Measurements from ENCODE around the gene RRP8. TPM values are rescaled to one million over a fixed set of nuclear protein-coding genes. Genes with fewer than 3 reads are reported as not detected.

Gene RRP8
- total RNA-seq, 1 donor from 2014 or later, result 21.7 TPM

- TF ChIP-seq CTCF (IDR thresholded peaks at IDR 0.05; ENCODE audit: unreplicated experiment), result no peak
- H3K27ac Mint-ChIP-seq, result no peak overlapping the region
- no peak for DNase-seq (ENCODE audit: low spot score, unreplicated experiment)
- no peaks in the 10 kb centered on the region for H3K36me3 Mint-ChIP-seq (ENCODE audit: insufficient read depth)
- H3K4me1 Mint-ChIP-seq (ENCODE audit: low read depth), result no peaks in the 10 kb centered on the region
- H3K9me3 Mint-ChIP-seq (ENCODE audit: low read depth), result no peaks in the 10 kb centered on the region
- no peaks in the 10 kb centered on the region for H3K27me3 Mint-ChIP-seq
- no peak overlapping the region for H3K4me3 Mint-ChIP-seq (ENCODE audit: low read depth)
Measured at GRCh38 chr11:6563667-6564066, 39.7 kb downstream of the RRP8 start.

GRCh38 chr11:6563121-6563619, 40.2 kb downstream of the RRP8 start:
- no peaks in the 10 kb centered on the region for H3K9me3 Mint-ChIP-seq (ENCODE audit: low read depth)
- no peaks in the 10 kb centered on the region for H3K4me1 Mint-ChIP-seq (ENCODE audit: low read depth)
- no peaks in the 10 kb centered on the region for H3K27me3 Mint-ChIP-seq
- no peak for TF ChIP-seq CTCF (IDR thresholded peaks at IDR 0.05; ENCODE audit: unreplicated experiment)
- H3K36me3 Mint-ChIP-seq (ENCODE audit: insufficient read depth), result no peaks in the 10 kb centered on the region
- no peak for DNase-seq (ENCODE audit: low spot score, unreplicated experiment)
- H3K4me3 Mint-ChIP-seq (ENCODE audit: low read depth), result no peak overlapping the region
- H3K27ac Mint-ChIP-seq, result no peak overlapping the region

GRCh38 chr11:6561288-6561687, 42.1 kb downstream of the RRP8 start:
- TF ChIP-seq CTCF (IDR thresholded peaks at IDR 0.05; ENCODE audit: unreplicated experiment), result no peak
- no peak for DNase-seq (ENCODE audit: low spot score, unreplicated experiment)
- Mint-ChIP-seq H3K36me3 (ENCODE audit: insufficient read depth) (no peaks in the 10 kb centered on the region), H3K27me3 (no peaks in the 10 kb centered on the region), H3K9me3 (ENCODE audit: low read depth) (no peaks in the 10 kb centered on the region), H3K4me3 (ENCODE audit: low read depth) (no peak overlapping the region), H3K27ac (no peak overlapping the region), H3K4me1 (ENCODE audit: low read depth) (peaks cover 1% of the 10 kb centered on the region)

GRCh38 chr11:6559369-6559768, 44.0 kb downstream of the RRP8 start:
- Mint-ChIP-seq H3K27me3 (no peaks in the 10 kb centered on the region), H3K36me3 (ENCODE audit: insufficient read depth) (no peaks in the 10 kb centered on the region), H3K27ac (no peak overlapping the region), H3K4me1 (ENCODE audit: low read depth) (peaks cover 7% of the 10 kb centered on the region), H3K4me3 (ENCODE audit: low read depth) (no peak overlapping the region), H3K9me3 (ENCODE audit: low read depth) (no peaks in the 10 kb centered on the region)
- no peak for DNase-seq (ENCODE audit: low spot score, unreplicated experiment)
- TF ChIP-seq CTCF (IDR thresholded peaks at IDR 0.05; ENCODE audit: unreplicated experiment), result no peak

GRCh38 chr11:6557761-6558674, 45.4 kb downstream of the RRP8 start:
- no peak for TF ChIP-seq CTCF (IDR thresholded peaks at IDR 0.05; ENCODE audit: unreplicated experiment)
- no peak overlapping the region for H3K27ac Mint-ChIP-seq
- DNase-seq (ENCODE audit: low spot score, unreplicated experiment), result no peak
- no peaks in the 10 kb centered on the region for H3K27me3 Mint-ChIP-seq
- H3K9me3 Mint-ChIP-seq (ENCODE audit: low read depth), result no peaks in the 10 kb centered on the region
- H3K36me3 Mint-ChIP-seq (ENCODE audit: insufficient read depth), result no peaks in the 10 kb centered on the region
- peaks cover 11% of the 10 kb centered on the region for H3K4me1 Mint-ChIP-seq (ENCODE audit: low read depth)
- H3K4me3 Mint-ChIP-seq (ENCODE audit: low read depth), result no peak overlapping the region
